ENCODE results near the gene RPL36AL.

RPL36AL gene

GRCh38 chr14:49569281-49569680 lies 51.1 kb downstream of the RPL36AL start:
- Histone ChIP-seq H3K4me3 (ENCODE audit: insufficient read length, low read depth) (no peak overlapping the region), H3K9ac (ENCODE audit: insufficient read length, low read depth) (no peak overlapping the region), H3K9me3 (ENCODE audit: insufficient read depth, low read length) (peaks cover 5% of the 10 kb centered on the region; the same call in 1 of the 2 replicates), H3K4me1 (ENCODE audit: insufficient read depth, insufficient read length) (no peaks in the 10 kb centered on the region), H3K36me3 (ENCODE audit: insufficient read depth, insufficient read length, low read length) (peaks cover 4% of the 10 kb centered on the region), H3K27me3 (ENCODE audit: insufficient read depth, insufficient read length) (no peaks in the 10 kb centered on the region)
- DNase-seq (ENCODE audit: low read depth, low spot score), result no peak
- TF ChIP-seq SUZ12 (IDR thresholded peaks at IDR 0.05; ENCODE audit: extremely low read depth, insufficient read depth, insufficient read length) (no peak), YY1 (IDR thresholded peaks at IDR 0.05; ENCODE audit: insufficient read depth, insufficient read length) (no peak), ZNF274 (IDR thresholded peaks at IDR 0.05; ENCODE audit: low read depth, low read length) (no peak)
